Measurements from ENCODE around the gene SDCCAG8.

SDCCAG8 gene

GRCh38 chr1:243292117-243292516, 36.3 kb downstream of the SDCCAG8 start:
- H3K36me3 ChIP-seq (ENCODE audit: control insufficient read depth in 2 of 2, insufficient read depth in 1 of 2, low read length in 2 of 2), result peaks cover 3 to 31% of the 10 kb centered on the region in 2 experiments; a peak in 2 of 3 replicates
- no peaks in the 10 kb centered on the region for H3K9me3 ChIP-seq (ENCODE audit: control insufficient read depth, insufficient read depth, low read depth, low read length)
- CTCF ChIA-PET, result no interaction called here
- no peaks in the 10 kb centered on the region for H3K4me1 ChIP-seq (ENCODE audit: control insufficient read depth, insufficient read depth, low read length)
- POLR2A ChIA-PET, result no interaction called here
- H3K27ac ChIP-seq (ENCODE audit: extremely low read depth, low read depth, low read length), result no peak overlapping the region
- no peak overlapping the region for H3K4me3 ChIP-seq (ENCODE audit: low read depth, low read length)
- no peak for TF ChIP-seq ZNF560 (tag by site-specific recombination; IDR thresholded peaks at IDR 0.05; ENCODE audit: borderline replicate concordance)
- no peak for TF ChIP-seq ZNF768 (tag by site-specific recombination; IDR thresholded peaks at IDR 0.05)

- ChIA-PET POLR2A (interaction anchor here (0.6 to 0.8 kb wide), 2 partner anchors 1385 to 1492 kb away, joined by 3 to 7 read pairs; no protein-coding TSS in a partner anchor), CTCF (interaction anchor here (0.6 to 0.7 kb wide), 4 partner anchors 24 to 1288 kb away, joined by 3 to 5 read pairs (median 3); partner anchors contain the start of gene PLD5)
- Histone ChIP-seq H3K27ac (ENCODE audit: extremely low read depth, low read depth, low read length) (no peak overlapping the region), H3K9me3 (ENCODE audit: control insufficient read depth, insufficient read depth, low read depth, low read length) (no peaks in the 10 kb centered on the region), H3K4me3 (ENCODE audit: low read depth, low read length) (no peak overlapping the region), H3K36me3 (ENCODE audit: control insufficient read depth in 2 of 2, insufficient read depth in 1 of 2, low read length in 2 of 2) (peaks cover 0 to 26% of the 10 kb centered on the region in 2 experiments; a peak in 1 of 3 replicates), H3K4me1 (ENCODE audit: control insufficient read depth, insufficient read depth, low read length) (no peaks in the 10 kb centered on the region)
- TF ChIP-seq ZNF596 (tag by site-specific recombination; IDR thresholded peaks at IDR 0.05), result peak; percentile 91
- TF ChIP-seq ELK4 (IDR thresholded peaks at IDR 0.05; ENCODE audit: borderline replicate concordance, low read depth, low read length), result no peak
- TF ChIP-seq ZNF518A (tag by site-specific recombination; conservative IDR thresholded peaks at IDR 0.05; ENCODE audit: low read depth), result no peak
- no peak for TF ChIP-seq ZBTB49 (tag by site-specific recombination; IDR thresholded peaks at IDR 0.05; ENCODE audit: low read depth)
These were observed 38.3 kb downstream of the SDCCAG8 start for GRCh38 chr1:243293941-243294722.

GRCh38 chr1:243294723-243295121, 38.9 kb downstream of the SDCCAG8 start:
- CTCF ChIA-PET, result interaction anchor here (0.6 to 0.7 kb wide), 4 partner anchors 770 to 1288 kb away, joined by 3 to 5 read pairs (median 3); partner anchors contain the start of gene PLD5

More at GRCh38 chr1:243294723-243295121, 38.9 kb downstream of the SDCCAG8 start:
- Histone ChIP-seq H3K4me3 (ENCODE audit: low read depth, low read length) (no peak overlapping the region), H3K9me3 (ENCODE audit: control insufficient read depth, insufficient read depth, low read depth, low read length) (no peaks in the 10 kb centered on the region), H3K36me3 (ENCODE audit: control insufficient read depth in 2 of 2, insufficient read depth in 1 of 2, low read length in 2 of 2) (peaks cover 0 to 20% of the 10 kb centered on the region in 2 experiments; a peak in 2 of 3 replicates), H3K27ac (ENCODE audit: extremely low read depth, low read depth, low read length) (no peak overlapping the region), H3K4me1 (ENCODE audit: control insufficient read depth, insufficient read depth, low read length) (no peaks in the 10 kb centered on the region)
- POLR2A ChIA-PET, result no interaction called here
- TF ChIP-seq ZNF768 (tag by site-specific recombination; IDR thresholded peaks at IDR 0.05) (no peak), ZNF670 (tag by site-specific recombination; IDR thresholded peaks at IDR 0.05; ENCODE audit: low read depth) (no peak), YY2 (tag by site-specific recombination; IDR thresholded peaks at IDR 0.05) (no peak), ZSCAN16 (tag by site-specific recombination; IDR thresholded peaks at IDR 0.05) (no peak), TRIM28 (IDR thresholded peaks at IDR 0.05; ENCODE audit: borderline replicate concordance, low read length) (no peak), ZNF600 (tag by site-specific recombination; IDR thresholded peaks at IDR 0.05) (no peak), ZNF214 (tag by site-specific recombination; IDR thresholded peaks at IDR 0.05; ENCODE audit: borderline replicate concordance) (no peak), ZNF24 (tag by site-specific recombination; IDR thresholded peaks at IDR 0.05) (no peak), KLF8 (tag by site-specific recombination; IDR thresholded peaks at IDR 0.05) (no peak), ZNF19 (tag by site-specific recombination; IDR thresholded peaks at IDR 0.05; ENCODE audit: low read depth) (no peak), ZNF707 (tag by site-specific recombination; IDR thresholded peaks at IDR 0.05) (no peak), PRDM1 (tag by site-specific recombination; IDR thresholded peaks at IDR 0.05) (no peak), WT1 (tag by site-specific recombination; IDR thresholded peaks at IDR 0.05) (no peak), MZF1 (tag by site-specific recombination; IDR thresholded peaks at IDR 0.05; ENCODE audit: borderline replicate concordance) (no peak), ZNF555 (tag by site-specific recombination; conservative IDR thresholded peaks at IDR 0.05) (no peak)

Data from HEK293 (cell line).